ENCODE results near the gene ZNF337. TPM values are rescaled to one million over a fixed set of nuclear protein-coding genes. Genes with fewer than 3 reads are reported as not detected.

ZNF337 gene
- total and polyA plus RNA-seq, 2 donors (not counting 1 experiment from before 2014, with no cell fraction given), result 16.2 to 24.7 TPM

- no peak overlapping the region for H3K4me3 ChIP-seq (ENCODE audit: control extremely low read depth in 1 of 5, extremely low read depth in 1 of 5, insufficient read depth in 1 of 5, low read depth in 2 of 5, low read length in 4 of 5)
- no peaks in the 10 kb centered on the region for H4K20me1 ChIP-seq (ENCODE audit: control insufficient read depth, insufficient read depth, low read length, poor library complexity, severe bottlenecking)
- DNase-seq (no peak), ATAC-seq (ENCODE audit: low read depth) (no peak)
- no peak overlapping the region for H3K9ac ChIP-seq (ENCODE audit: low read length)
- TF ChIP-seq CTCF (IDR thresholded peaks at IDR 0.05), result no peak
- no peak for TF ChIP-seq EZH2 (IDR thresholded peaks at IDR 0.05; ENCODE audit: borderline replicate concordance, insufficient read depth, low read depth, low read length, poor library complexity, severe bottlenecking)
- H3K27ac Mint-ChIP-seq, result no peak overlapping the region
- no peaks in the 10 kb centered on the region for H3K4me1 Mint-ChIP-seq
- H3K4me3 Mint-ChIP-seq, result no peak overlapping the region
- no peaks in the 10 kb centered on the region for H3K27me3 Mint-ChIP-seq
- POLR2A ChIA-PET, result no interaction called here
- H3K9me3 Mint-ChIP-seq (ENCODE audit: insufficient read depth), result peaks cover 3% of the 10 kb centered on the region
- CTCF ChIA-PET, result no interaction called here
- no peaks in the 10 kb centered on the region for H3K79me2 ChIP-seq (ENCODE audit: control insufficient read depth, insufficient read depth, low read length)
- H3K27me3 ChIP-seq (replicated peaks in 1 of 4; ENCODE audit: control extremely low read depth in 1 of 4, control insufficient read depth in 3 of 4, insufficient read depth in 4 of 4, low read length in 3 of 4), result no peaks in the 10 kb centered on the region
- no peaks in the 10 kb centered on the region for H3K4me1 ChIP-seq (ENCODE audit: control insufficient read depth in 2 of 2, insufficient read depth in 2 of 2, low read length in 2 of 2)
- intact Hi-C loops (cut with micrococcal nuclease), result no loop called here
- no peak overlapping the region for H2AFZ ChIP-seq (ENCODE audit: insufficient read depth, low read depth, low read length, poor library complexity, severe bottlenecking)
- no peak overlapping the region for H3K27ac ChIP-seq (ENCODE audit: low read length in 2 of 2)
- peaks cover 0 to 3% (median 3%) of the 10 kb centered on the region in 3 donors for H3K9me3 ChIP-seq (ENCODE audit: control extremely low read depth in 1 of 3, control insufficient read depth in 2 of 3, insufficient read depth in 1 of 3, low read length in 2 of 3)
- H3K4me2 ChIP-seq (replicated peaks; ENCODE audit: low read depth, low read length, poor library complexity, severe bottlenecking), result no peak overlapping the region
- WGBS (ENCODE audit: insufficient coverage), result 100% methylated on average over 2 of the region's 3 CpGs
- no peaks in the 10 kb centered on the region for H3K36me3 ChIP-seq (replicated peaks in 1 of 2; ENCODE audit: control extremely low read depth in 1 of 2, control insufficient read depth in 1 of 2, extremely low read depth in 1 of 2, insufficient read depth in 2 of 2, low read length in 1 of 2)
Measured at GRCh38 chr20:25644814-25645213, 51.8 kb downstream of the ZNF337 start.

GRCh38 chr20:25643716-25644115 is 52.9 kb downstream of the ZNF337 start:
- Histone ChIP-seq H3K4me3 (ENCODE audit: control extremely low read depth in 1 of 5, extremely low read depth in 1 of 5, insufficient read depth in 1 of 5, low read depth in 2 of 5, low read length in 4 of 5) (no peak overlapping the region), H3K79me2 (ENCODE audit: control insufficient read depth, insufficient read depth, low read length) (no peaks in the 10 kb centered on the region), H3K9me3 (ENCODE audit: control extremely low read depth in 1 of 3, control insufficient read depth in 2 of 3, insufficient read depth in 1 of 3, low read length in 2 of 3) (peaks cover 0 to 3% (median 3%) of the 10 kb centered on the region in 3 donors), H3K4me2 (replicated peaks; ENCODE audit: low read depth, low read length, poor library complexity, severe bottlenecking) (no peak overlapping the region), H3K4me1 (ENCODE audit: control insufficient read depth in 2 of 2, insufficient read depth in 2 of 2, low read length in 2 of 2) (no peaks in the 10 kb centered on the region), H2AFZ (ENCODE audit: insufficient read depth, low read depth, low read length, poor library complexity, severe bottlenecking) (no peak overlapping the region), H3K27me3 (replicated peaks in 1 of 4; ENCODE audit: control extremely low read depth in 1 of 4, control insufficient read depth in 3 of 4, insufficient read depth in 4 of 4, low read length in 3 of 4) (no peaks in the 10 kb centered on the region), H4K20me1 (ENCODE audit: control insufficient read depth, insufficient read depth, low read length, poor library complexity, severe bottlenecking) (no peaks in the 10 kb centered on the region), H3K36me3 (replicated peaks in 1 of 2; ENCODE audit: control extremely low read depth in 1 of 2, control insufficient read depth in 1 of 2, extremely low read depth in 1 of 2, insufficient read depth in 2 of 2, low read length in 1 of 2) (no peaks in the 10 kb centered on the region), H3K9ac (ENCODE audit: low read length) (no peak overlapping the region), H3K27ac (ENCODE audit: low read length in 2 of 2) (no peak overlapping the region)
- Mint-ChIP-seq H3K27ac (no peak overlapping the region), H3K9me3 (ENCODE audit: insufficient read depth) (peaks cover 3% of the 10 kb centered on the region), H3K27me3 (no peaks in the 10 kb centered on the region), H3K4me3 (no peak overlapping the region), H3K4me1 (no peaks in the 10 kb centered on the region)
- ChIA-PET POLR2A (no interaction called here), CTCF (no interaction called here)
- intact Hi-C loops (cut with micrococcal nuclease), result no loop called here
- no peak for ATAC-seq (ENCODE audit: low read depth)
- TF ChIP-seq CTCF (IDR thresholded peaks at IDR 0.05) (no peak), EZH2 (IDR thresholded peaks at IDR 0.05; ENCODE audit: borderline replicate concordance, insufficient read depth, low read depth, low read length, poor library complexity, severe bottlenecking) (no peak)
- DNase-seq, result no peak
